HCT116 (cell line): ENCODE results near the gene ALG1L2. TPM values are rescaled to one million over a fixed set of nuclear protein-coding genes. Genes with fewer than 3 reads are reported as not detected.
"Not testable (repeated sequence)": the region's sequence is repeated elsewhere in the genome, so short reads cannot be mapped to it uniquely, and the experiment has no call there.

ENCODE experiments used
- ATAC-seq: fragments of 200-7000 bp; cut with Tn5 transposase; 2 replicates; pipeline ENCODE4 v1.9.1; 2020; ENCODE audit warnings: mild to moderate bottlenecking, moderate library complexity
- BruUV-seq: library from RNA; stranded (reverse); fragments of 400-500 nt; replicated peaks from 2 replicates; lab custom pipeline; 2021; lab: Mats Ljungman, UMichigan
- CTCF ChIA-PET: fragments of 300-600 bp; sonication (Branson Sonifier 250); formaldehyde crosslinking; loops from one replicate; lab custom pipeline; 2021; ENCODE audit warnings: antibody characterized with exemption; lab: Charles Lee
- POLR2A ChIA-PET: fragments of 300-600, 350-600 bp; sonication (Branson Sonifier 250); formaldehyde crosslinking; loops from one replicate; lab custom pipeline; 2021; ENCODE audit warnings: antibody characterized with exemption; lab: Charles Lee
- RAD21 ChIA-PET, 2 experiments: fragments of 300-600 bp; sonication (Branson Sonifier 250); formaldehyde crosslinking; loops; one replicate each; lab custom pipeline; 2023; ENCODE audit warnings: low total read pairs in 2 of 2; ENCODE audit not compliant: uncharacterized antibody in 2 of 2, unreplicated experiment in 2 of 2, low non-redundant PET in 1 of 2; lab: Charles Lee
- DNase-seq: peaks from one replicate; pipeline ENCODE4 v3.0.0-alpha.2; 2010; ENCODE audit warnings: low read depth, low spot score
- H2AFZ ChIP-seq: fragments of 200-600 bp; shearing (Covaris generic), sonication (generic); 2 replicates; pipeline ENCODE4 v1.6.1; 2017; ENCODE audit warnings: low read depth, mixed run types, mixed read lengths, antibody characterized with exemption, low read length; ENCODE audit not compliant: poor library complexity, severe bottlenecking
- H3K27ac ChIP-seq: 2 replicates; pipeline ENCODE4 v1.5.1; 2012; ENCODE audit warnings: low read depth, low read length
- H3K27me3 ChIP-seq: fragments of 200-600 bp; sonication (generic); 2 replicates; pipeline ENCODE4 v1.6.1; 2016; ENCODE audit warnings: mixed run types, low read length, mixed read lengths; ENCODE audit not compliant: insufficient read depth
- H3K36me3 ChIP-seq, 2 experiments: fragments of 200-500 bp in 1 of 2; fragments of 200-600 bp in 1 of 2; sonication (Bioruptor generic) in 1 of 2; sonication (generic) in 1 of 2; 2 replicates each; pipeline versions ENCODE4 v1.5.1 to v1.6.1; 2014 to 2016; ENCODE audit warnings: low read length in 2 of 2, inconsistent platforms in 1 of 2, mixed read lengths in 1 of 2, mixed run types in 1 of 2; ENCODE audit not compliant: insufficient read depth in 2 of 2, control insufficient read depth in 1 of 2
- H3K4me1 ChIP-seq, 2 experiments: fragments of 200-600 bp in 1 of 2; sonication (generic) in 1 of 2; 2 replicates each; pipeline versions ENCODE4 v1.5.1 to v1.6.1; 2012 to 2017; ENCODE audit warnings: low read length in 2 of 2, inconsistent platforms in 1 of 2, mild to moderate bottlenecking in 1 of 2, mixed read lengths in 1 of 2, mixed run types in 1 of 2, moderate library complexity in 1 of 2; ENCODE audit not compliant: insufficient read depth in 2 of 2, control insufficient read depth in 1 of 2
- H3K4me2 ChIP-seq: fragments of 200-600 bp; sonication (generic); 2 replicates; pipeline ENCODE4 v1.6.1; 2017; ENCODE audit warnings: mixed run types, low read length, mixed read lengths
- H3K4me3 ChIP-seq, 2 experiments: fragments of 200-600 bp in 1 of 2; sonication (generic) in 1 of 2; replicated peaks in 1 of 2; 2 replicates each; pipeline ENCODE4 v1.5.1; 2011 to 2016; ENCODE audit warnings: low read length in 2 of 2, control low read depth in 1 of 2, low read depth in 1 of 2, mild to moderate bottlenecking in 1 of 2, mixed read lengths in 1 of 2, mixed run types in 1 of 2
- H3K79me2 ChIP-seq: fragments of 200-600 bp; sonication (generic); 2 replicates; pipeline ENCODE4 v1.6.1; 2017; ENCODE audit warnings: mild to moderate bottlenecking, mixed run types, low read length, moderate library complexity, mixed read lengths; ENCODE audit not compliant: insufficient read depth
- H3K9ac ChIP-seq: fragments of 200-600 bp; sonication (generic); 2 replicates; pipeline ENCODE4 v1.6.1; 2016; ENCODE audit warnings: low read length, mixed read lengths
- H3K9me2 ChIP-seq: fragments of 200-600 bp; sonication (generic), shearing (Covaris generic); 2 replicates; pipeline ENCODE4 v1.6.1; 2017; ENCODE audit warnings: mixed run types, mild to moderate bottlenecking, moderate library complexity; ENCODE audit not compliant: insufficient read depth
- H3K9me3 ChIP-seq, 2 experiments: fragments of 200-500 bp in 1 of 2; fragments of 200-600 bp in 1 of 2; sonication (Bioruptor generic) in 1 of 2; sonication (generic) in 1 of 2; 2 replicates each; pipeline ENCODE4 v1.6.1; 2014 to 2017; ENCODE audit warnings: low read length in 2 of 2, mixed read lengths in 2 of 2, inconsistent platforms in 1 of 2, low read depth in 1 of 2, mild to moderate bottlenecking in 1 of 2, mixed run types in 1 of 2, moderate library complexity in 1 of 2; ENCODE audit not compliant: control insufficient read depth in 1 of 2, insufficient read depth in 1 of 2
- H4K20me1 ChIP-seq: fragments of 200-600 bp; sonication (generic), shearing (Covaris generic); 2 replicates; pipeline ENCODE4 v1.6.1; 2017; ENCODE audit warnings: mixed run types, mild to moderate bottlenecking, moderate library complexity; ENCODE audit not compliant: insufficient read depth
- EZH2 ChIP-seq: fragments of 200-600 bp; sonication (generic); IDR thresholded peaks from 2 replicates; pipeline ENCODE4 v1.6.1; 2017; ENCODE audit warnings: antibody characterized with exemption, mixed run types
- POLR2A ChIP-seq: IDR thresholded peaks from 2 replicates; pipeline ENCODE4 v1.7.0; 2011; ENCODE audit warnings: borderline replicate concordance; ENCODE audit not compliant: insufficient read depth, insufficient read length; ENCODE audit errors: extremely low read depth
- POLR2AphosphoS5 ChIP-seq: IDR thresholded peaks from 2 replicates; pipeline ENCODE4 v1.6.1; 2011; ENCODE audit warnings: mild to moderate bottlenecking, low read depth, low read length, moderate library complexity
- RAD21 ChIP-seq: IDR thresholded peaks from 2 replicates; pipeline ENCODE4 v1.6.1; 2012; ENCODE audit warnings: low read depth, mild to moderate bottlenecking
- SP1 ChIP-seq: IDR thresholded peaks from 2 replicates; pipeline ENCODE4 v1.6.1; 2012; ENCODE audit warnings: low read depth
- ZNF274 ChIP-seq: fragments of 200-500 bp; sonication (Bioruptor generic); IDR thresholded peaks from 2 replicates; pipeline ENCODE4 v1.6.1; 2014; ENCODE audit warnings: mild to moderate bottlenecking, low read depth, low read length, inconsistent platforms
- intact Hi-C: fragments of 100-400 bp; cut with micrococcal nuclease; formaldehyde crosslinking; loops from 2 replicates; pipeline ENCODE4 v1.10.0; 2022
- total RNA-seq: library from RNA; stranded (reverse); gene quantifications from one replicate; pipeline ENCODE4 v1.2.1, GENCODE V29; 2021; ENCODE audit not compliant: unreplicated experiment
- TF ChIP-seq, protein P1 (sequence below): IDR thresholded peaks from 2 replicates; pipeline ENCODE4 v1.6.1; 2012

Gene ALG1L2
- total RNA-seq, 1 experiment from 2014 or later = 0.44 TPM

DNA sequence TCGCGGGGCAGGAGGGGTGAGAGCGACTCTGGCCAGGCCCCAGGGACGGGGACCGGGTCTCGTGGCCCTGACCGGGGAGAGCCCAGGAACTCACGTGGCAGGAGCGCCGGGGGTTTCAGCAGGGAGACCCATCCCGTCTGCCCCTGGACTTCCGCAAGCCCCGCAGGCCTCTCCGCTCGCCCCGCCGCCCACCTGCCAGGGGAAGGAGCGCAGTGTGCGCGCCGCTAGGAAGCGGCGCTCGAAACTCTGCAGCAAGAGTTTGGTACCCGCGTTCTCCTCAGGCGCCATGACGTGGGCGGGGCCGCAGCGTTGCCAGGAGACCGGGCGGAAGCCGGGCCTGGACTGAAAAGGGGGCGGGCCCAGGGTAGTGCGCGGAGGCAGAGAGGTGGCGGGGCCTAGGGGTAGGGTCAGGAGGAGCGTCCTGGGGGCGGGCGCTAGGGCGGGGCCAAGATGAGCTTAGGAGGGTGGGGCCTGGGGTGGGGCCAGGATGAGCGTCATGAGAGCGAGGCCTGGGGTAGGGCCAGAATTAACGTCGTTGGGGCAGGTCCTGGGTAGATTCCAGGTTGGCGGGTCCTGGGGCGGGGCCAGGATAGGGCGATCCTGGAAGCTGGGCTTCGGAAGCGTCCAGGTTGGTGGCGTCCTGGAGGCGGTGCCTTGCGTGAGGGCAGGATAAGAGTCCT, 29.7 kb downstream of the ALG1L2 start (continued):
- TF ChIP-seq POLR2A (peak; percentile 30), ZNF274 (no peak), EZH2 (no peak), RAD21 (no peak)

DNA sequence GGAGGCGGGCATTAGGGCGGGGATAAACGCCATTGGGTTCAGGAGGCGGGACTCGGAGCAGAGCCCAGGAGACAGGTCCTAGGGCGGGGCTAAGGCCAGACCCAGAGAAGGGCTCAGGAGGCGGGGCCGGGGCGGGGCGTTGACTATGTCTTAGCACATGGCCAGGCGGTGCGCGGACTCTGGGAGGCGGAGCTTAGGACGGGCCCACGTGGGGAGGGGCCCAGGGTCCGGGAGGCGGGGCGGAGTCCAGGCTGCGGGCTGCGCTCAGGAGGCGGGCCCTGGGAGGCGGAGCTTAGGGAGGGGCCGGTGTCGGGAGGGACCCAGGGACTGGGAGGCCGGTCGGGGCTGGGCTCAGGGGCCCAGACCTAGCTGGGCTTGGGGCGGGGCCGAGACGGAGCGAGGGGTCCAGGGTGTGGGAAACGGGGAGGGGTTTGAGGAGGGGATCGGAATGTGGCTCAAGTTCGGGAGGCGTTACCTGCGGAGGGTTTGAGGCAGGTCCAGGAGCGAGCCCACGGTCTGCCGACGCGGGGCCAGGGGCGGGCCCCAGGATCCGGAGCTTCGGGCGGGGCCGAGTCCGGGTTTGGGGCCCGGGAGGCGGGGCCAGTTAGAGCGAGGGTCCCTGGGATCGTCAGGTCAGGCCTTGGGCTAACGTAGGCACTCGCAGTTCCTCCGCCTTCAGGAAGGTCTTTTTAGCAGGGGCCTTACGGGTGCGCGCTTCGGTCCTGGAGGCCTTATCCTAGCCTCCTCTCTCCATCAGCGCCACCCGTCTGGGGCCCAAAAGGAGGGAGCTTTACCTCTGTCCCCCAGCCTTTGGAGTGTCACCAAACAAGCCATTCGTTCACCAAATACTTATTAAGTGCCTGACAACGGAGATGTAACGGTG, 30.5 kb downstream of the ALG1L2 start:
- CTCF ChIA-PET = interaction anchor here (0.5 to 1.4 kb wide), 5 partner anchors 14 to 779 kb away, joined by 3 to 11 read pairs (median 3); no protein-coding TSS in a partner anchor
- peak; percentile 13; the same call in 1 of the 2 replicates for TF ChIP-seq POLR2AphosphoS5
- TF ChIP-seq, protein P1, sequence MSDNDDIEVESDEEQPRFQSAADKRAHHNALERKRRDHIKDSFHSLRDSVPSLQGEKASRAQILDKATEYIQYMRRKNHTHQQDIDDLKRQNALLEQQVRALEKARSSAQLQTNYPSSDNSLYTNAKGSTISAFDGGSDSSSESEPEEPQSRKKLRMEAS = peak; percentile 51
- TF ChIP-seq SP1 = 0 out of 2 replicates have a peak, but pooled peaks have one; percentile 15
- intact Hi-C loops, H3K9me3 ChIP-seq, H4K20me1 ChIP-seq, H3K9me2 ChIP-seq, H3K27me3 ChIP-seq, H3K36me3 ChIP-seq, H2AFZ ChIP-seq: not testable (repeated sequence)
- RAD21 ChIA-PET = interaction anchor here in 1 of 2 experiments (0.6 kb wide), 1 partner anchor 1299 kb away, joined by 3 read pairs; no protein-coding TSS in a partner anchor
- ATAC-seq (peak; percentile 62; the same call in 1 of the 2 replicates), DNase-seq (peak; percentile 84)
- H3K4me3 ChIP-seq = peak overlapping the region; percentile 33 to 45
- BruUV-seq = TSS peak; percentile 78
- POLR2A ChIA-PET = interaction anchor here (0.7 kb wide), 1 partner anchor 169 kb away, joined by 3 read pairs; no protein-coding TSS in a partner anchor
- peak overlapping the region; percentile 74 for H3K4me2 ChIP-seq
- peak overlapping the region; percentile 48 for H3K9ac ChIP-seq
- H3K79me2 ChIP-seq = peaks cover 15% of the 10 kb centered on the region; the same call in 1 of the 2 replicates
- H3K27ac ChIP-seq = peak overlapping the region; percentile 43; the same call in 1 of the 2 replicates
- H3K4me1 ChIP-seq = peaks cover 16 to 25% of the 10 kb centered on the region in 2 experiments

DNA sequence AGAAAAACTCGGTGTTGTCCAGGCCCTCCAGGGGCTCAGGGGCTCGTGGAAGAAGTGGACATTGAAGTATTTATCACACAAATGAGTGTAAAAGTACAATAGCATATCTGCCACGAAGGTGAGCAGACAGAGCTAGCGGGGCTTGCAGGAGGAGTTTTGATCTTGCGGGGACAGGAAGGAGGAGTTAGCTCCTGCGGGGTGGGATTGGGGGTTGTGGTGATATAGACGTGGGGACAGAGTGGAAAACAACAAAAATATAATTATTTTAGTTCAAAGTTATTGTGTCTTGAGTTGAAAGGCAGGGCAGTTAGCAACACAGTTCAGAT, 31.1 kb downstream of the ALG1L2 start:
- CTCF ChIA-PET, intact Hi-C loops, BruUV-seq, ATAC-seq, H3K9me3 ChIP-seq, POLR2A ChIA-PET, H4K20me1 ChIP-seq, DNase-seq, H2AFZ ChIP-seq, H3K9me2 ChIP-seq, RAD21 ChIA-PET, H3K36me3 ChIP-seq, H3K27me3 ChIP-seq: not testable (repeated sequence)
- H3K79me2 ChIP-seq = peaks cover 15% of the 10 kb centered on the region; the same call in 1 of the 2 replicates
- peak overlapping the region; percentile 43; the same call in 1 of the 2 replicates for H3K27ac ChIP-seq
- peak overlapping the region; percentile 48 for H3K9ac ChIP-seq
- peaks cover 16 to 25% of the 10 kb centered on the region in 2 experiments for H3K4me1 ChIP-seq
- H3K4me3 ChIP-seq = peak overlapping the region; percentile 33 to 45
- H3K4me2 ChIP-seq = peak overlapping the region; percentile 74

DNA sequence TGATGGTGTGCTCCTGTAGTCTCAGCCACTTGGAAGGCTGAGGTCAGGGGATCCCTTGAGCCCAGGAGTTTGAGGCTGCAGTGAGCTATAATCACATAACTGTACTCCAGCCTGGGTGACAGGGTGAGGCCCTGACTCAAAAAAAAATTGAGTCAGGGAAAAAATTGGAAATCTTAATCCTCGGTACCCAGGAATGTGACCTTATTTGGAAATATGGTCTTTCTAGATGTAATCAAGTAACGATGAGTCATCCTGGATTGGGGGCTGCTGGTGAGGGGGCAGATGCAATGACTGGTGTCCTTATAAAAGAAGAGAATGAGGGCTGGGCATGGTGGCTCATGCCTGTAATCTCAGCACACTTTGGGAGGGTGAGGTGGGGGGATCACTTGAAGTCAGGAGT, 33.8 kb downstream of the ALG1L2 start:
- DNase-seq, H3K27ac ChIP-seq, H3K4me3 ChIP-seq, RAD21 ChIA-PET, H3K9ac ChIP-seq, H3K36me3 ChIP-seq, ATAC-seq, H3K9me2 ChIP-seq, CTCF ChIA-PET, POLR2A ChIA-PET, H3K4me1 ChIP-seq, BruUV-seq, H4K20me1 ChIP-seq, intact Hi-C loops, H3K4me2 ChIP-seq, H3K79me2 ChIP-seq, H3K27me3 ChIP-seq, H3K9me3 ChIP-seq, H2AFZ ChIP-seq: not testable (repeated sequence)
